GM19193 (cell line): ENCODE measurements around the gene MAPK8.

Experiments
- POLR2A ChIP-seq: IDR thresholded peaks from 4 replicates; pipeline ENCODE4 v1.6.1; 2011; ENCODE audit not compliant: insufficient read depth, insufficient read length; ENCODE audit errors: extremely low read depth

MAPK8 gene

GRCh38 chr10:48306265-48306869 is at the start of gene MAPK8:
Gene MAPK8, plus strand, starts transcription at chr10:48306677. Its CDS starts 94,984 bp downstream, at chr10:48401661.
- peak; percentile 89 for TF ChIP-seq POLR2A

DNA sequence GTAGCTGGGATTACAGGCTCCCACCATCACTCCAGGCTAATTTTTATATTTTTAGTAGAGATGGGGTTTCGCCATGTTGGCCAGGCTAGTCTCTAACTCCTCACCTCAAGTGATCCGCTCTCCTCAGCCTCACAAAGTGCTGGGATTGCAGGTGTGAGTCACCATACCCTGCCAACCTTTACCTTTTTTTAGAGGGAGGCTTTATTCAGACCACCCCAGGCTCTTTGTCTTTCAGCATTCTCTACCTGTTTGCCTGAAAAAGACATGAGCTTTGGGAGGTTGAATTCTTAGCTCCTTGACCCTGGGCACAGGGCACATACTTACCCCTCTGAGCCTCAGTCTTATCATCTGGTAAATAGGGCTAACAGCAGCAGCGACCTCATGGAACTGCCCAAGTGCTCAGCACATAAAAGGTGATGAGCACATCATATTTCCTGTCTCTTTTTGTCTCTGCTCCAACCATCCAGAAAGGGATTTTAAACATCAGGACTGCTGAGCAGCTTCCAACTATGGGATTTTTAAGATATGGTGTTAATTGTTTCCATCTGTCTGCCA is 49.0 kb upstream of the MAPK8 start:
- no peak for TF ChIP-seq POLR2A

GRCh38 chr10:48258105-48258504 is 48.4 kb upstream of the MAPK8 start:
- no peak for TF ChIP-seq POLR2A

DNA sequence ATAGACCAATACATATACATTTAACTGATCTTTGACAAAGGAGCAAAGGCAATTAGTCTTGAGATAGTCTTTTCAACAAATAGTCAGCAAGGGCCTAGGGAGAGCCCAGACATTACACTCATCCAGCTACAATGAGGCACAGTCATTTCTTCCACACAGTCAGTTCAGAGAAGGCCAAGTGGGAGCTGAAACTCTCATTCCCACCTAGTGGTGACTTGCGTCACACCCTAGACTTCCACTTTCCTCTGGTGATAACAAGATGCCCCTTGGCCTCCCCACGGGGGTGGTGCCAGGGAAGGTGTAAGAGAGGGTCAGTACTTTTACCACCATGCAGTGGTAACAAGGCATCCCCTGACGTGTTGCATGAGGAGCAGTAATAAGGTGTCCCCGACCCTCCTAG is 39.9 kb upstream of the MAPK8 start:
- TF ChIP-seq POLR2A: no peak

DNA sequence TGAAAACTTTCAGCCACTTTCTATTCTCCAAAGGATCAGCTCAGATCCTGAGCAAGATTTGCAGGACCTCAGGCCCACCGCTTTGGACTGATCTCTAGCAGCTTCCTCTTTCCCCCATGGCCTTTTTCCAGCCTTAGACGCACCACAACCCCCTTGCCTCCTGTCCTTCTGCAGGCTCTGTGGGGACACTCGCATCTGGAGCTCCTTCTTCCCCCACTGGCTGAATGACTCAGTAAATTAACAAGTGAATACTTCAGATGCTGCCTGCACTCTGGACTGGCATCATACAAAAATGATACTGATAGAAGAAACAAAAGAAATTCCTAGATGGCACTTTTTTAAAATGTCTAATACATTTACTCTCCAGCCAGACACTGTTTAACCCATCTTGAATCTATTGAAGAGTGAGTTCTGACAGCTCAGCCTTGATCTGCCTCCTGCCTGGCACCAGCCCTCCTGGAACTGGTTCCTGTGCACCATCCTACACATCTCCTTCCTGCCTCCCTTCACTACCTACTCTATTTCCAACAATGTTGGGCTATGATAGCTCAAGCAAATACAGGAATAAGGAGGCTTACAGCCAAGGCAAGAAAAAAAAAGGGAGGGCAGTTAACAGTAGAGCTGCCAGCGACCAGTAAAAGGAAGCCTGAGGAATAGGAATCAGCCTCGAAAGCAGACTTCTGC is 35.3 kb upstream of the MAPK8 start:
- TF ChIP-seq POLR2A: no peak

- TF ChIP-seq POLR2A: no peak
Observed at GRCh38 chr10:48272682-48273081, 33.8 kb upstream of the MAPK8 start.

GRCh38 chr10:48273741-48274140 is 32.7 kb upstream of the MAPK8 start:
- no peak for TF ChIP-seq POLR2A

- TF ChIP-seq POLR2A: no peak
Observed at GRCh38 chr10:48274636-48275035, 31.8 kb upstream of the MAPK8 start, which contains the start of gene FRMPD2. Gene FRMPD2, minus strand, starts transcription at chr10:48274696. Its CDS starts 129 bp downstream, at chr10:48274567.

DNA sequence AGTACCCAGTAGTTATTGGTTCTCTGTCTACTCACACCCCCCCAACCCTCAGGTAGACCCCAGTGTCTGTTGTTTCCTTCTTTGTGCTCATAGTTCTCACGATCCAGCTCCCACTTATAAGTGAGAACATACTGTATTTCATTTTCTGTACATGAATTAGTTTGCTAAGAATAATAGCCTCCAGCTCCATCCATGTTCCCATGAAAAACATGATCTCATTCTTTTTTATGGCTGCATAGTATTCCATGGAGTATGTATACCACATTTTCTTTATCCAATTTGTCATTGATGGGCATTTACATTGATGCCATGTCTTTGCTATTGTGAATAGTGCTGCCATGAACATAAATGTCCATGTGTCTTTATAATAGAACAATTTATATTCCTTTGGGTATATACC is 29.4 kb upstream of the MAPK8 start:
- TF ChIP-seq POLR2A: no peak

GRCh38 chr10:48279081-48279751 is 27.3 kb upstream of the MAPK8 start:
- peak; percentile 28 for TF ChIP-seq POLR2A

- no peak for TF ChIP-seq POLR2A
Observed at GRCh38 chr10:48282829-48283228, 23.6 kb upstream of the MAPK8 start.

GRCh38 chr10:48284002-48284546 is 22.4 kb upstream of the MAPK8 start:
- no peak for TF ChIP-seq POLR2A

GRCh38 chr10:48284811-48285210 is 21.7 kb upstream of the MAPK8 start:
- TF ChIP-seq POLR2A: no peak

- no peak for TF ChIP-seq POLR2A
Observed at GRCh38 chr10:48285710-48286109, 20.8 kb upstream of the MAPK8 start.

- TF ChIP-seq POLR2A: no peak
Observed at GRCh38 chr10:48286356-48286755, 20.1 kb upstream of the MAPK8 start.
